Sigmoid colon (tissue), 4 donors: Measurements from ENCODE around the gene SYTL4.

Experiments
- CTCF ChIP-seq, 4 experiments: fragments of 450-650 bp in 3 of 4; fragments of 200-600 bp in 1 of 4; IDR thresholded peaks; one replicate each; pipeline ENCODE4 v1.5.1; 2016 to 2019; ENCODE audit warnings: antibody characterized with exemption in 4 of 4, mild to moderate bottlenecking in 3 of 4, moderate library complexity in 2 of 4
- EP300 ChIP-seq, 4 donors: sonication (generic); formaldehyde crosslinking; IDR thresholded peaks; one replicate each; pipeline ENCODE4 v1.6.1; 2017; ENCODE audit warnings: antibody characterized with exemption in 4 of 4
- POLR2A ChIP-seq, 2 donors: fragments of 450-650 bp; IDR thresholded peaks; one replicate each; pipeline ENCODE4 v1.6.1; 2016; ENCODE audit warnings: antibody characterized with exemption in 2 of 2, mild to moderate bottlenecking in 2 of 2, moderate library complexity in 2 of 2

- TF ChIP-seq POLR2A (IDR thresholded peaks at IDR 0.05): no peak
- no peak for TF ChIP-seq EP300 (IDR thresholded peaks at IDR 0.05)
- TF ChIP-seq CTCF (IDR thresholded peaks at IDR 0.05): no peak
These were observed 105.9 kb downstream of the SYTL4 start for GRCh38 chrX:100625985-100626491.
